IPS DF 6.9 (cell line): ENCODE results near the gene NUMB.
"Not testable (repeated sequence)": the region's sequence is repeated elsewhere in the genome, so short reads cannot be mapped to it uniquely, and the experiment has no call there.

Experiments used
- DNase-seq: peaks from one replicate; pipeline ENCODE4 v3.0.0-alpha.2; 2013; ENCODE audit warnings: low read depth, low spot score
- H3K27ac ChIP-seq: one replicate; pipeline ENCODE4 v1.5.1; 2013; ENCODE audit warnings: low read length, control low read depth
- H3K27me3 ChIP-seq: 2 replicates; pipeline ENCODE4 v1.6.1; 2013; ENCODE audit warnings: mild to moderate bottlenecking, low read length; ENCODE audit not compliant: control insufficient read depth, insufficient read depth
- H3K36me3 ChIP-seq: 2 replicates; pipeline ENCODE4 v1.6.1; 2013; ENCODE audit warnings: low read length; ENCODE audit not compliant: control insufficient read depth, insufficient read depth
- H3K4me1 ChIP-seq: 2 replicates; pipeline ENCODE4 v1.6.1; 2013; ENCODE audit warnings: low read length; ENCODE audit not compliant: control insufficient read depth, insufficient read depth
- H3K4me3 ChIP-seq: 2 replicates; pipeline ENCODE4 v1.5.1; 2013; ENCODE audit warnings: mild to moderate bottlenecking, low read length
- H3K9me3 ChIP-seq: 2 replicates; pipeline ENCODE4 v1.6.1; 2013; ENCODE audit warnings: low read length, inconsistent platforms; ENCODE audit not compliant: control insufficient read depth, insufficient read depth
- WGBS: extraction: QIAGEN DNeasy Blood & Tissue Kit; methylation state at CpG from one replicate; pipeline ENCODE4 v1.1.7; 2013; ENCODE audit warnings: mixed read lengths, missing lambda C conversion rate; ENCODE audit not compliant: insufficient read length, insufficient coverage; 5-methylcytosine and 5-hydroxymethylcytosine counted together

Gene NUMB

GRCh38 chr14:73324533-73324932 lies 133.8 kb downstream of the NUMB start:
- H3K27ac ChIP-seq = no peak overlapping the region
- no peak for DNase-seq
- H3K27me3 ChIP-seq = no peaks in the 10 kb centered on the region
- H3K4me1 ChIP-seq = peaks cover 2% of the 10 kb centered on the region; the same call in 1 of the 2 replicates
- H3K9me3 ChIP-seq = no peaks in the 10 kb centered on the region
- H3K4me3 ChIP-seq = no peak overlapping the region
- no peaks in the 10 kb centered on the region for H3K36me3 ChIP-seq
- no CpG with 5 or more reads among the region's 1 CpG for WGBS

GRCh38 chr14:73323896-73324399 lies 134.4 kb downstream of the NUMB start:
- Histone ChIP-seq H3K27ac (no peak overlapping the region), H3K4me3 (no peak overlapping the region), H3K36me3 (no peaks in the 10 kb centered on the region), H3K9me3 (no peaks in the 10 kb centered on the region), H3K4me1 (peaks cover 2% of the 10 kb centered on the region; the same call in 1 of the 2 replicates), H3K27me3 (no peaks in the 10 kb centered on the region)
- no CpG with 5 or more reads among the region's 3 CpGs for WGBS
- no peak for DNase-seq

- WGBS = no CpG with 5 or more reads among the region's 4 CpGs
- Histone ChIP-seq H3K4me3 (no peak overlapping the region), H3K4me1 (no peaks in the 10 kb centered on the region), H3K27me3 (no peaks in the 10 kb centered on the region), H3K9me3 (no peaks in the 10 kb centered on the region), H3K27ac (no peak overlapping the region), H3K36me3 (no peaks in the 10 kb centered on the region)
- DNase-seq = no peak
These were observed 145.2 kb downstream of the NUMB start for GRCh38 chr14:73313151-73313550.

GRCh38 chr14:73312687-73313086 lies 145.7 kb downstream of the NUMB start:
- DNase-seq = no peak
- H3K36me3 ChIP-seq = no peaks in the 10 kb centered on the region
- H3K4me1 ChIP-seq = no peaks in the 10 kb centered on the region
- no CpG with 5 or more reads among the region's 3 CpGs for WGBS
- no peak overlapping the region for H3K27ac ChIP-seq
- no peak overlapping the region for H3K4me3 ChIP-seq
- H3K27me3 ChIP-seq = no peaks in the 10 kb centered on the region
- no peaks in the 10 kb centered on the region for H3K9me3 ChIP-seq

GRCh38 chr14:73311708-73312030 lies 146.7 kb downstream of the NUMB start:
- Histone ChIP-seq H3K27ac (no peak overlapping the region), H3K36me3 (no peaks in the 10 kb centered on the region), H3K4me3 (no peak overlapping the region), H3K9me3 (no peaks in the 10 kb centered on the region; the same call in 1 of the 2 replicates), H3K27me3 (no peaks in the 10 kb centered on the region), H3K4me1 (no peaks in the 10 kb centered on the region)
- DNase-seq = no peak
- WGBS = no CpG with 5 or more reads among the region's 2 CpGs

GRCh38 chr14:73309207-73309606 lies 149.1 kb downstream of the NUMB start:
- not testable (repeated sequence) for H3K9me3 ChIP-seq, H3K4me1 ChIP-seq, H3K36me3 ChIP-seq, H3K27me3 ChIP-seq, DNase-seq, H3K27ac ChIP-seq, H3K4me3 ChIP-seq
- no CpG with 5 or more reads among the region's 1 CpG for WGBS

GRCh38 chr14:73307261-73307660 lies 151.1 kb downstream of the NUMB start:
- no peak overlapping the region for H3K27ac ChIP-seq
- DNase-seq = no peak
- H3K27me3 ChIP-seq = no peaks in the 10 kb centered on the region
- H3K9me3 ChIP-seq = no peaks in the 10 kb centered on the region; the same call in 1 of the 2 replicates
- no peak overlapping the region for H3K4me3 ChIP-seq
- no peaks in the 10 kb centered on the region for H3K4me1 ChIP-seq
- WGBS = no CpG with 5 or more reads among the region's 3 CpGs
- no peaks in the 10 kb centered on the region for H3K36me3 ChIP-seq

- Histone ChIP-seq H3K36me3 (no peaks in the 10 kb centered on the region), H3K27me3 (no peaks in the 10 kb centered on the region), H3K4me3 (no peak overlapping the region), H3K27ac (no peak overlapping the region), H3K4me1 (no peaks in the 10 kb centered on the region), H3K9me3 (no peaks in the 10 kb centered on the region; the same call in 1 of the 2 replicates)
- WGBS = no CpG with 5 or more reads among the region's 3 CpGs
- no peak for DNase-seq
These were observed 152.8 kb downstream of the NUMB start for GRCh38 chr14:73305499-73305898.

- no peaks in the 10 kb centered on the region for H3K9me3 ChIP-seq
- no peak overlapping the region for H3K27ac ChIP-seq
- no peak for DNase-seq
- WGBS = no CpG with 5 or more reads among the region's 1 CpG
- H3K4me1 ChIP-seq = no peaks in the 10 kb centered on the region
- H3K4me3 ChIP-seq = no peak overlapping the region
- no peaks in the 10 kb centered on the region; the same call in 1 of the 2 replicates for H3K36me3 ChIP-seq
- H3K27me3 ChIP-seq = no peaks in the 10 kb centered on the region
These were observed 163.0 kb downstream of the NUMB start for GRCh38 chr14:73295198-73295796.

GRCh38 chr14:73293782-73294781 lies 164.3 kb downstream of the NUMB start:
- Histone ChIP-seq H3K27me3 (no peaks in the 10 kb centered on the region), H3K9me3 (no peaks in the 10 kb centered on the region), H3K4me3 (no peak overlapping the region), H3K4me1 (no peaks in the 10 kb centered on the region), H3K36me3 (no peaks in the 10 kb centered on the region; the same call in 1 of the 2 replicates), H3K27ac (no peak overlapping the region)
- WGBS = no CpG with 5 or more reads among the region's 12 CpGs
- no peak for DNase-seq
